Retinal pigment epithelial cell (primary cell): ENCODE measurements around the gene TRIM60.

Source experiments
- DNase-seq: peaks from one replicate; pipeline ENCODE4 v3.0.0-alpha.2; 2010; ENCODE audit warnings: low read depth
- H3K4me3 ChIP-seq: 2 replicates; pipeline ENCODE4 v1.5.1; 2011; ENCODE audit warnings: mild to moderate bottlenecking, low read length, control low read depth, moderate library complexity
- TF ChIP-seq, protein P1 (sequence below): conservative IDR thresholded peaks from 2 replicates; pipeline ENCODE4 v1.5.1; 2011; ENCODE audit warnings: low read depth, low read length, control low read depth, inconsistent platforms

Gene TRIM60

DNA sequence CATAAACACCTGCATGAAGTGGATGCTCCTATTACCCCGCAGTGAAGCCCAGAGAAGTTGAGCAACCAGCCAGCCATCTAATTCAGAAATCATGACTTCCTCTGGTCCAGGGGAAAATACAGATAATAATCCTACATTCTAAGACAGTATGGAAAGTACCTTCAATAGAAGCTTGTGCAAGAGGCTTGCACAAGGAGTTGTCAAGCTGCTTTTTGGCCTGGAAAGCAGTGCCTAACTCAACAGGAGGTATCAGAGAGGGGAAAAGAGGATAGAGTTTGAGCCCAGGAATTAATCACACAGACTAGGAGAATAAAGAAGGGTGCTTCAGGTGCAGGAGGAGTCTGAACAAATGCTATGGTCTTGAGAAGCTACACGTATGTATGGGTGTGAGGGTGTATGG, 54.1 kb downstream of the TRIM60 start:
- no peak for DNase-seq
- H3K4me3 ChIP-seq, result no peak overlapping the region
- TF ChIP-seq, protein P1, sequence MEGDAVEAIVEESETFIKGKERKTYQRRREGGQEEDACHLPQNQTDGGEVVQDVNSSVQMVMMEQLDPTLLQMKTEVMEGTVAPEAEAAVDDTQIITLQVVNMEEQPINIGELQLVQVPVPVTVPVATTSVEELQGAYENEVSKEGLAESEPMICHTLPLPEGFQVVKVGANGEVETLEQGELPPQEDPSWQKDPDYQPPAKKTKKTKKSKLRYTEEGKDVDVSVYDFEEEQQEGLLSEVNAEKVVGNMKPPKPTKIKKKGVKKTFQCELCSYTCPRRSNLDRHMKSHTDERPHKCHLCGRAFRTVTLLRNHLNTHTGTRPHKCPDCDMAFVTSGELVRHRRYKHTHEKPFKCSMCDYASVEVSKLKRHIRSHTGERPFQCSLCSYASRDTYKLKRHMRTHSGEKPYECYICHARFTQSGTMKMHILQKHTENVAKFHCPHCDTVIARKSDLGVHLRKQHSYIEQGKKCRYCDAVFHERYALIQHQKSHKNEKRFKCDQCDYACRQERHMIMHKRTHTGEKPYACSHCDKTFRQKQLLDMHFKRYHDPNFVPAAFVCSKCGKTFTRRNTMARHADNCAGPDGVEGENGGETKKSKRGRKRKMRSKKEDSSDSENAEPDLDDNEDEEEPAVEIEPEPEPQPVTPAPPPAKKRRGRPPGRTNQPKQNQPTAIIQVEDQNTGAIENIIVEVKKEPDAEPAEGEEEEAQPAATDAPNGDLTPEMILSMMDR, result no peak

DNA sequence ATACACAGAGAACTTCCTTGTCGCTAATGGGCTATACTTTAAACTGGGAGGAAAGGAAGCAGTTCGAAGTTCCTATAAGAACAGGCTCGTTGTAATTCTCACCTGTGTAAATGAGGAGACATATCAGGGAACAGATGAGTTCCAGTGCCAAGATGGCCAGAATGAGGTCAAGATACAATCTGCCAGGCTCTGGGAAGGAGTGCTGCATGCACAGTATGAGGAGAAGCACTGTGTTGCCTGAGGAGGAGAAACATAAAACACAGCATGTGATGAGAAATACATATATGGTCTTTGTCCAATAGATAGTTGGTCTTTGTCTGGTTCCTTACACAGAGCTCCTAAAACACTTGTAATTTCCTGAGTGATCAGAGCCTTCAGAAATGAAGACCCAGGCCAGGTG, 56.6 kb downstream of the TRIM60 start:
- H3K4me3 ChIP-seq, result no peak overlapping the region
- TF ChIP-seq, protein P1, result no peak
- no peak for DNase-seq
